CD4-positive, alpha-beta T cell treated with Interleukin-4 for 1 hour (primary cell): ENCODE results near the gene FCGR3A.
"Not testable (repeated sequence)": the region's sequence is repeated elsewhere in the genome, so short reads cannot be mapped to it uniquely, and the experiment has no call there.

Source experiments
- DNase-seq, 2 donors: peaks; one replicate each; pipeline ENCODE4 v3.0.0-alpha.2; 2020 to 2022

The FCGR3A gene

GRCh38 chr1:161529463-161530104 is 20.0 kb downstream of the FCGR3A start:
- DNase-seq, result not testable (repeated sequence)

GRCh38 chr1:161528550-161528949 is 21.1 kb downstream of the FCGR3A start:
- DNase-seq, result not testable (repeated sequence)

- not testable (repeated sequence) for DNase-seq
These were observed 23.7 kb downstream of the FCGR3A start for GRCh38 chr1:161525918-161526317.

DNA sequence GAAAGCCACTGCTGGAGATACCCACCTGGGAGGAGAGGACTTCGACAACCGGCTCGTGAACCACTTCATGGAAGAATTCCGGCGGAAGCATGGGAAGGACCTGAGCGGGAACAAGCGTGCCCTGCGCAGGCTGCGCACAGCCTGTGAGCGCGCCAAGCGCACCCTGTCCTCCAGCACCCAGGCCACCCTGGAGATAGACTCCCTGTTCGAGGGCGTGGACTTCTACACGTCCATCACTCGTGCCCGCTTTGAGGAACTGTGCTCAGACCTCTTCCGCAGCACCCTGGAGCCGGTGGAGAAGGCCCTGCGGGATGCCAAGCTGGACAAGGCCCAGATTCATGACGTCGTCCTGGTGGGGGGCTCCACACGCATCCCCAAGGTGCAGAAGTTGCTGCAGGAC is 24.3 kb downstream of the FCGR3A start:
- peak in 1 of 2 donors; percentile 35 for DNase-seq

- peak in 1 of 2 donors; percentile 21 for DNase-seq
These were observed 24.8 kb downstream of the FCGR3A start for GRCh38 chr1:161524742-161525291.

- DNase-seq, result peak; percentile 79 to 91
These were observed 25.5 kb downstream of the FCGR3A start, which contains the start of gene HSPA6 for GRCh38 chr1:161523817-161524741. HSPA6 (plus strand) TSS chr1:161524540; CDS start chr1:161524659, 119 bp downstream.

GRCh38 chr1:161523041-161523816 is 26.4 kb downstream of the FCGR3A start:
- not testable (repeated sequence) for DNase-seq

GRCh38 chr1:161513953-161514352 is 35.7 kb downstream of the FCGR3A start:
- not testable (repeated sequence) for DNase-seq

GRCh38 chr1:161513448-161513780 is 36.2 kb downstream of the FCGR3A start:
- not testable (repeated sequence) for DNase-seq

DNA sequence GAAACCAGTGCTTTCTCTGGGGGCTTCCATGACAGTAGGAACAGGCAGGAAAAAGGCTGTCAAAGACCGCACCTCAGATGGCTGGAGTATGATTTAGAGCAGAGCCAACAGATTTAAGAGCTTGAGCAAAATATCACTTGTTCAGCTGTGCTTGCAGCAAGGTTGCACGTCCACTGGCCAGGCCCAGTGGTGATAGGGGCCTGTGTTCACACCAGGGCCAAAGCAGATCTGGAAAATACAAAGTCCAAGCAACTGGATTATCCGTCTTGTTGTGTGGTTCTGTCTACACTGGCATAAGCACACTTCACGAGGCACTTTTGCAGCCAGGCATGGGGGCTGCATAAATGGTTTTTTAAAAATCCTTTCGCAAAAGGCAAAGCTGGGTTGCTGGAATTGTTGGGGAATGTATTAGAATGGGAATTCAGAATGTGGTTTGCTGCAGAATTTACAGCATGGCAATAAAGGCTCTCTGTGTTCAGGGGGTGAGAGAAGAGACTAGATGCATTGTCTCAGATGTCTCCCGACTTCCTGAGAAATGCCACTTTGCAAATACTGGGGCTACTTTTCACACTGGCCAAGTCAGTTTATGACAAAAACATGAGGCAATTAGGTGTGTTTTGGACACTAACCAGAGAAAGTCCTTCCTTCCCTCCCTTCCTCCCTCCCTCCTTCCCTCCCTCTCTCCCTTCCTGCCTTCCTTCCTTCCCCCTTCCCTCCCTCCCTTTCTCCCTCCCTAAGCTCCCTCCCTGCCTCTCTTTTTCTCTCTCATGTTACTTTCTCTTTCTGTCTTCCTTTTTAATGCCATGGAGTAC is 36.8 kb downstream of the FCGR3A start:
- DNase-seq, result not testable (repeated sequence)

DNA sequence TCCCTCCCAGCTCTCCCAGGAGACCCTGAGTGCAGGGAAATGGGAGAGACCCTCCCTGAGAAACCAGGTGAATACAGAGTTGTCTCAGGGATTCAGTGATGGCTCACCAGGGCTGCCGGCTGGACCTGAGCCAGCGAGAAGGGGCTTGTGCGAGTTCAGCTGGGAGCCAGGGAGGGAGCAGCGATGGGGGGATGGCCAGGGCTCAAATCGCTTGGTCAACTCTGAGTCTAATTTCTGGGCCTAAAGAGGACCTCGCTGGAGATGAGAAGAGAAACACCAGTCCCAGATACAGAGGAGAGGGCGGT is 37.9 kb downstream of the FCGR3A start:
- DNase-seq, result no peak

GRCh38 chr1:161511018-161511755 is 38.4 kb downstream of the FCGR3A start:
- DNase-seq, result no peak

DNA sequence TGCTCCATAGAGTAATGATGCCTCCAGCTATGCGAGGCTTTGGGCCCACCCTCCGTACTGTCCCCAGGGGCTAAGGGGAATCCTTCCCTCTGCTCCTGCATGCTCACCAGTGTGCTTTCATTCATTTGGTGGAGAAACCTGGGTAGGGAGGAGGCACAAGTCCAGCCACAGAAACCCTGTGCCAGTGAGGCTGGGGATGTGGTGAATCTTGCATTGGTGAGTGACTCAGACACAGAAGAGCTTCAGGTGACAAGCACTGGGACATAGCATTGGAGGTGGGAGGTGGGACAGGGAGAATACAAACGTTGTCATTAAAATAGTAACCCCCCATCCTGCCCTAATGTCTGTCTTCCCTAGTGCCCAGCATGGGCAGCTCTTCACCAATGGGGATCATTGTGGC is 39.1 kb downstream of the FCGR3A start:
- DNase-seq, result no peak

DNA sequence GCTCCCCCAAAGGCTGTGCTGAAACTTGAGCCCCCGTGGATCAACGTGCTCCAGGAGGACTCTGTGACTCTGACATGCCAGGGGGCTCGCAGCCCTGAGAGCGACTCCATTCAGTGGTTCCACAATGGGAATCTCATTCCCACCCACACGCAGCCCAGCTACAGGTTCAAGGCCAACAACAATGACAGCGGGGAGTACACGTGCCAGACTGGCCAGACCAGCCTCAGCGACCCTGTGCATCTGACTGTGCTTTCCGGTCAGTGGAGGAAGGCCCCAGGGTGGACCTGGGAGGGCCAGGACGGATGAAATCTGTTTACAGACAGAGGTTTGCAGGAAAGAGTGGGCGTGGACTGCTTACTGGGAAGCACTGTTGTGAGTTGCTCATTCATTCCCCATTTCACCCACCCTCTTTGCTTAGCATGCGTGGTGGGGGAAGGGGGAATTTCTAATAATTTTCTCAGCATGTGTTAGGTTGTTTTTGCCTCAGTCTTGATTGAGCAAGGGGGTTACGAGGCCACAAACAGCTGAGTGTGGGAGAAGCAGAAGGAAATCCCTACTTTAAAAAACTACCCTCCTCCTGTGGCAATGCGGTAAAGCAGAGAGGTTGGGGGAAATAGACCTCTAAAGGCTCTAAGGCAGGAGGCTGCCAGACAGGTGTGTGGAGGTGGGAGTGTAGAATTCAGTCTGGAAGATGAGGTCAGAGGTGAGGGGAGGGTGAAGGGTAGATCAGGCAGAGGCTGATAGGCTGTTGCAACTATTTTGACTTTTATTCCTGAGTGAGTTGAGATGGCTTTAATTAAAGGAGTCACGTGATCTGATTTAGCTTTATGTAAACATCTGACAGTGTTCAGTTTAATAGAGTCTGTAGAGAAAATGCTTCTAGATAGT is 43.0 kb downstream of the FCGR3A start:
- peak in 1 of 2 donors; percentile 68 for DNase-seq

DNA sequence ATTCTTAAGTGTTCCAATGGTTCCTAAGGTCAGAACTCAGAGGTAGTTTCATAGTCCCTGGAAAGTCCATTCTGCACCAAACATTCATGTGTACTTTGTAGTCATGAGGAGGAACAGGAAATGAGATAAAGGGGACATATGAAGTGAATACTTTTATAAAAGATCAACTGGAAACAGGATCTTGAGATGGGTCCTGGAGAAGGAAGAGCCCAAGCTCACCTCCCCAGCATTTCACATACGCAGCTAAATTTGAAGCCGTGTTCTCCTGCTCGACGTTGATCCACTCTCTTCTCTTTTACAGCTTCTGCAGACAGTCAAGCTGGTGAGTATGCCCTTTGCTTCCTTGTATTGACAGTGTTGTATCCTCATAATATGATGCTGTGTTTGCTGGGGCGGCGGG is 43.9 kb downstream of the FCGR3A start:
- no peak for DNase-seq

GRCh38 chr1:161503394-161503748 is 46.2 kb downstream of the FCGR3A start:
- no peak for DNase-seq

- no peak for DNase-seq
These were observed 46.8 kb downstream of the FCGR3A start for GRCh38 chr1:161502641-161503393.

- DNase-seq, result no peak
These were observed 47.4 kb downstream of the FCGR3A start for GRCh38 chr1:161502181-161502580.

GRCh38 chr1:161501234-161501633 is 48.4 kb downstream of the FCGR3A start:
- no peak for DNase-seq
